Adrenal gland (tissue), 12 donors: Measurements from ENCODE around the gene CCNE1. TPM values are rescaled to one million over a fixed set of nuclear protein-coding genes. Genes with fewer than 3 reads are reported as not detected.
A peak's percentile ranks its signal among the peaks of the same experiment; 100 is the strongest.

ENCODE experiments used
- DNase-seq, 7 donors: peaks; one replicate each; pipeline ENCODE4 v3.0.0-alpha.2; 2019 to 2020
- H3K27ac ChIP-seq, 5 donors: fragments of 200-600 bp; sonication (generic) in 4 of 5; 1 replicate in 3 of 5; 2 replicates in 2 of 5; pipeline versions ENCODE4 v1.5.1 to v1.8.0; 2016 to 2020; ENCODE audit warnings: mild to moderate bottlenecking in 1 of 5
- H3K27me3 ChIP-seq: fragments of 200-600 bp; 2 replicates; pipeline ENCODE4 v1.8.0; 2021
- H3K36me3 ChIP-seq, 2 donors: fragments of 200-600 bp; replicated peaks in 1 of 2; 1 replicate in 1 of 2; 2 replicates in 1 of 2; pipeline versions ENCODE4 v1.5.1 to v1.8.0; 2018 to 2022
- H3K4me1 ChIP-seq, 2 donors: fragments of 200-600 bp; replicated peaks in 1 of 2; 1 replicate in 1 of 2; 2 replicates in 1 of 2; pipeline versions ENCODE4 v1.5.1 to v1.8.0; 2018 to 2021
- H3K4me3 ChIP-seq, 4 donors: fragments of 200-600 bp; sonication (generic) in 3 of 4; one replicate each; pipeline ENCODE4 v1.5.1; 2016 to 2018
- H3K9me3 ChIP-seq, 3 donors: fragments of 200-600 bp; sonication (generic) in 1 of 3; replicated peaks in 1 of 3; 1 replicate in 2 of 3; 2 replicates in 1 of 3; pipeline versions ENCODE4 v1.5.1 to v1.8.0; 2016 to 2021
- CTCF ChIP-seq, 6 experiments: fragments of 450-650 bp in 4 of 6; fragments of 200-600 bp in 2 of 6; sonication (generic) in 1 of 6; IDR thresholded peaks; 1 replicate in 5 of 6; 2 replicates in 1 of 6; pipeline versions ENCODE4 v1.5.1 to v1.8.0; 2016 to 2021; ENCODE audit warnings: antibody characterized with exemption in 6 of 6, mild to moderate bottlenecking in 2 of 6, moderate library complexity in 1 of 6
- POLR2A ChIP-seq, 2 donors: fragments of 450-650 bp; IDR thresholded peaks; one replicate each; pipeline ENCODE4 v1.6.1; 2017; ENCODE audit warnings: antibody characterized with exemption in 2 of 2, mild to moderate bottlenecking in 2 of 2, moderate library complexity in 1 of 2
- WGBS, 4 donors: extraction: QIAGEN DNeasy Blood & Tissue Kit in 2 of 4; methylation state at CpG; one replicate each; pipeline versions ENCODE4 v1.1.5 to v1.1.7; 2013 to 2017; 5-methylcytosine and 5-hydroxymethylcytosine counted together
- intact Hi-C, 2 donors: fragments of 100-400 bp; cut with DNase I; formaldehyde crosslinking; loops; one replicate each; pipeline versions ENCODE4 v1.14.1 to v1.15.0; 2022 to 2023
- polyA plus RNA-seq, 3 donors: library from polyadenylated mRNA; stranded (reverse); fragments of 200-250 nt in 2 of 3; fragments of 350-450 nt in 1 of 3; fragmentation: Illumina TruSeq in 1 of 3; extraction: RNeasy Lipid Tissue Mini Kit (QIAGEN cat#74804) in 1 of 3; gene quantifications; one replicate each; pipeline ENCODE4 v1.2.3, GENCODE V29; 2013 to 2014
- total RNA-seq, 9 donors: library from RNA; depleted of rRNA in 4 of 9; stranded (reverse); fragments of >200 nt in 4 of 9; fragments of 120-200 nt in 1 of 9; fragmentation: NEBNext Ultra II Directional in 1 of 9; extraction: Animal tissue kit (Norgen Biotek cat#: 25700) in 1 of 9; gene quantifications; one replicate each; pipeline versions ENCODE4 v1.1.0 to v1.2.4, GENCODE V29; 2013 to 2023
- donor health status: healthy with polysubstance abuse.
- donor health status: Bipolar disorder and iron deficiency.
- donor health status: DM: yes; HTN: yes; CAD: no.
- donor health status: DM: no; HTN: no; CAD: no.
- donor health status: DM: no; HTN: no; CAD: no.
- donor health status: DM: yes; HTN: yes; CAD: no.

The CCNE1 gene
- total and polyA plus RNA-seq, 12 donors = 3.0 to 67.7 (median 7.9) TPM

GRCh38 chr19:29804493-29804892 is 7.3 kb upstream of the CCNE1 start:
- WGBS, 4 donors = 65 to 72% (median 71%) methylated on average over 3 of the region's 3 CpGs
- intact Hi-C loops = no loop called here
- peak overlapping the region in 1 of 5 donors; percentile 65 for H3K27ac ChIP-seq
- H3K27me3 ChIP-seq = no peaks in the 10 kb centered on the region
- no peak for DNase-seq
- H3K36me3 ChIP-seq = no peaks in the 10 kb centered on the region
- H3K4me3 ChIP-seq = no peak overlapping the region
- TF ChIP-seq CTCF (IDR thresholded peaks at IDR 0.05) (no peak), POLR2A (IDR thresholded peaks at IDR 0.05) (no peak)
- H3K4me1 ChIP-seq = peaks cover 16 to 23% of the 10 kb centered on the region in 2 donors
- H3K9me3 ChIP-seq = no peaks in the 10 kb centered on the region

- DNase-seq = peak; percentile 69 to 88 (median 83)
These were observed 6.5 kb upstream of the CCNE1 start for GRCh38 chr19:29805031-29805965.

GRCh38 chr19:29806098-29806866 is 5.5 kb upstream of the CCNE1 start:
- H3K27me3 ChIP-seq = no peaks in the 10 kb centered on the region
- TF ChIP-seq POLR2A (IDR thresholded peaks at IDR 0.05) = no peak
- TF ChIP-seq CTCF (IDR thresholded peaks at IDR 0.05) = no peak
- DNase-seq = peak; percentile 46 to 92 (median 85)
- peak overlapping the region in 3 of 5 donors; percentile 55 to 70 (median 65) for H3K27ac ChIP-seq
- intact Hi-C loops = no loop called here
- peaks cover 18 to 30% of the 10 kb centered on the region in 2 donors for H3K4me1 ChIP-seq
- 48 to 67% (median 60%) methylated on average over 10 of the region's 10 CpGs for WGBS, 4 donors
- no peaks in the 10 kb centered on the region for H3K9me3 ChIP-seq
- no peaks in the 10 kb centered on the region for H3K36me3 ChIP-seq
- no peak overlapping the region for H3K4me3 ChIP-seq

More at GRCh38 chr19:29805031-29805965, 6.5 kb upstream of the CCNE1 start:
- Histone ChIP-seq H3K4me3 (no peak overlapping the region), H3K9me3 (no peaks in the 10 kb centered on the region), H3K36me3 (no peaks in the 10 kb centered on the region), H3K27ac (peak overlapping the region in 3 of 5 donors; percentile 55 to 70 (median 65)), H3K4me1 (peaks cover 16 to 23% of the 10 kb centered on the region in 2 donors), H3K27me3 (no peaks in the 10 kb centered on the region)
- WGBS, 4 donors = 50 to 68% (median 55%) methylated on average over 15 to 18 of the region's 18 CpGs
- TF ChIP-seq CTCF (IDR thresholded peaks at IDR 0.05) (peak in 1 of 6 experiments; percentile 9), POLR2A (IDR thresholded peaks at IDR 0.05) (no peak)
- intact Hi-C loops = no loop called here

- WGBS, 4 donors = 88 to 96% (median 94%) methylated on average over 5 to 6 of the region's 6 CpGs
- TF ChIP-seq CTCF (IDR thresholded peaks at IDR 0.05) (no peak), POLR2A (IDR thresholded peaks at IDR 0.05) (no peak)
- Histone ChIP-seq H3K9me3 (no peaks in the 10 kb centered on the region), H3K4me3 (no peak overlapping the region), H3K27me3 (no peaks in the 10 kb centered on the region), H3K36me3 (no peaks in the 10 kb centered on the region), H3K4me1 (peaks cover 18 to 30% of the 10 kb centered on the region in 2 donors), H3K27ac (peak overlapping the region in 1 of 5 donors; percentile 70)
- intact Hi-C loops = no loop called here
- no peak for DNase-seq
These were observed 4.6 kb upstream of the CCNE1 start for GRCh38 chr19:29807178-29807577.
